ENCODE results near the gene MCHR2.

Gene MCHR2

GRCh38 chr6:99995916-99996315 is 1.9 kb upstream of the MCHR2 start:
- no peak overlapping the region for H2AFZ ChIP-seq (ENCODE audit: low read depth, low read length)
- DNase-seq: no peak

GRCh38 chr6:99993146-99993532 is 884 bp downstream of the MCHR2 start:
- H3K4me2 ChIP-seq (ENCODE audit: insufficient read depth, low read length): no peak overlapping the region
- no peaks in the 10 kb centered on the region for H3K27me3 ChIP-seq (ENCODE audit: insufficient read depth, low read length, poor library complexity)
- H3K4me3 ChIP-seq (ENCODE audit: low read depth in 1 of 2, low read length in 2 of 2): no peak overlapping the region
- no peak overlapping the region for H2AFZ ChIP-seq (ENCODE audit: low read depth, low read length)
- no peaks in the 10 kb centered on the region for H4K20me1 ChIP-seq (ENCODE audit: insufficient read depth, low read length)
- H3K4me1 ChIP-seq (ENCODE audit: insufficient read depth, low read length): no peaks in the 10 kb centered on the region
- no peak overlapping the region for H3K27ac ChIP-seq (ENCODE audit: low read length)
- no peaks in the 10 kb centered on the region for H3K79me2 ChIP-seq (ENCODE audit: insufficient read depth, low read length)
- ATAC-seq (ENCODE audit: insufficient read depth, low read depth) (no peak), DNase-seq (no peak)
- TF ChIP-seq EZH2 (IDR thresholded peaks at IDR 0.05; ENCODE audit: borderline replicate concordance, low read depth, low read length, severe bottlenecking) (no peak), CTCF (IDR thresholded peaks at IDR 0.05; ENCODE audit: borderline replicate concordance, extremely low read depth, low read length, poor library complexity, severe bottlenecking) (no peak)
- no peaks in the 10 kb centered on the region for H3K36me3 ChIP-seq (ENCODE audit: insufficient read depth, low read length)
- no peaks in the 10 kb centered on the region for H3K9me3 ChIP-seq (ENCODE audit: insufficient read depth, low read length, severe bottlenecking)
- no peak overlapping the region for H3K9ac ChIP-seq (ENCODE audit: low read depth, low read length)

More at GRCh38 chr6:99995916-99996315, 1.9 kb upstream of the MCHR2 start:
- ATAC-seq (ENCODE audit: insufficient read depth, low read depth): no peak
- Histone ChIP-seq H3K4me1 (ENCODE audit: insufficient read depth, low read length) (no peaks in the 10 kb centered on the region), H4K20me1 (ENCODE audit: insufficient read depth, low read length) (no peaks in the 10 kb centered on the region), H3K4me2 (ENCODE audit: insufficient read depth, low read length) (no peak overlapping the region), H3K27me3 (ENCODE audit: insufficient read depth, low read length, poor library complexity) (no peaks in the 10 kb centered on the region), H3K36me3 (ENCODE audit: insufficient read depth, low read length) (no peaks in the 10 kb centered on the region), H3K9ac (ENCODE audit: low read depth, low read length) (no peak overlapping the region), H3K79me2 (ENCODE audit: insufficient read depth, low read length) (no peaks in the 10 kb centered on the region), H3K27ac (ENCODE audit: low read length) (no peak overlapping the region), H3K9me3 (ENCODE audit: insufficient read depth, low read length, severe bottlenecking) (no peaks in the 10 kb centered on the region), H3K4me3 (ENCODE audit: low read depth in 1 of 2, low read length in 2 of 2) (no peak overlapping the region)
- no peak for TF ChIP-seq EZH2 (IDR thresholded peaks at IDR 0.05; ENCODE audit: borderline replicate concordance, low read depth, low read length, severe bottlenecking)
- no peak for TF ChIP-seq CTCF (IDR thresholded peaks at IDR 0.05; ENCODE audit: borderline replicate concordance, extremely low read depth, low read length, poor library complexity, severe bottlenecking)

GRCh38 chr6:99991955-99992354 is 2.1 kb downstream of the MCHR2 start:
- DNase-seq (no peak), ATAC-seq (ENCODE audit: insufficient read depth, low read depth) (no peak)
- Histone ChIP-seq H3K9me3 (ENCODE audit: insufficient read depth, low read length, severe bottlenecking) (no peaks in the 10 kb centered on the region), H3K36me3 (ENCODE audit: insufficient read depth, low read length) (no peaks in the 10 kb centered on the region), H3K79me2 (ENCODE audit: insufficient read depth, low read length) (no peaks in the 10 kb centered on the region), H3K27ac (ENCODE audit: low read length) (no peak overlapping the region), H3K4me1 (ENCODE audit: insufficient read depth, low read length) (no peaks in the 10 kb centered on the region), H2AFZ (ENCODE audit: low read depth, low read length) (no peak overlapping the region), H3K4me3 (ENCODE audit: low read depth in 1 of 2, low read length in 2 of 2) (no peak overlapping the region), H3K9ac (ENCODE audit: low read depth, low read length) (no peak overlapping the region), H3K4me2 (ENCODE audit: insufficient read depth, low read length) (no peak overlapping the region), H4K20me1 (ENCODE audit: insufficient read depth, low read length) (no peaks in the 10 kb centered on the region), H3K27me3 (ENCODE audit: insufficient read depth, low read length, poor library complexity) (no peaks in the 10 kb centered on the region)
- no peak for TF ChIP-seq EZH2 (IDR thresholded peaks at IDR 0.05; ENCODE audit: borderline replicate concordance, low read depth, low read length, severe bottlenecking)
- no peak for TF ChIP-seq CTCF (IDR thresholded peaks at IDR 0.05; ENCODE audit: borderline replicate concordance, extremely low read depth, low read length, poor library complexity, severe bottlenecking)

- Histone ChIP-seq H3K27me3 (ENCODE audit: insufficient read depth, low read length, poor library complexity) (no peaks in the 10 kb centered on the region), H3K79me2 (ENCODE audit: insufficient read depth, low read length) (no peaks in the 10 kb centered on the region), H3K4me3 (ENCODE audit: low read depth in 1 of 2, low read length in 2 of 2) (no peak overlapping the region), H3K36me3 (ENCODE audit: insufficient read depth, low read length) (no peaks in the 10 kb centered on the region), H3K4me2 (ENCODE audit: insufficient read depth, low read length) (no peak overlapping the region), H3K9ac (ENCODE audit: low read depth, low read length) (no peak overlapping the region), H3K9me3 (ENCODE audit: insufficient read depth, low read length, severe bottlenecking) (no peaks in the 10 kb centered on the region), H4K20me1 (ENCODE audit: insufficient read depth, low read length) (no peaks in the 10 kb centered on the region), H3K4me1 (ENCODE audit: insufficient read depth, low read length) (no peaks in the 10 kb centered on the region), H2AFZ (ENCODE audit: low read depth, low read length) (no peak overlapping the region), H3K27ac (ENCODE audit: low read length) (no peak overlapping the region)
- ATAC-seq (ENCODE audit: insufficient read depth, low read depth): no peak
- TF ChIP-seq EZH2 (IDR thresholded peaks at IDR 0.05; ENCODE audit: borderline replicate concordance, low read depth, low read length, severe bottlenecking) (no peak), CTCF (IDR thresholded peaks at IDR 0.05; ENCODE audit: borderline replicate concordance, extremely low read depth, low read length, poor library complexity, severe bottlenecking) (no peak)
- DNase-seq: no peak
These were observed 13.3 kb downstream of the MCHR2 start for GRCh38 chr6:99980741-99981140.
